ENCODE results near the gene DLG1.
A peak's percentile ranks its signal among the peaks of the same experiment; 100 is the strongest.
"Not testable (repeated sequence)": the region's sequence is repeated elsewhere in the genome, so short reads cannot be mapped to it uniquely, and the experiment has no call there.

The DLG1 gene

DNA sequence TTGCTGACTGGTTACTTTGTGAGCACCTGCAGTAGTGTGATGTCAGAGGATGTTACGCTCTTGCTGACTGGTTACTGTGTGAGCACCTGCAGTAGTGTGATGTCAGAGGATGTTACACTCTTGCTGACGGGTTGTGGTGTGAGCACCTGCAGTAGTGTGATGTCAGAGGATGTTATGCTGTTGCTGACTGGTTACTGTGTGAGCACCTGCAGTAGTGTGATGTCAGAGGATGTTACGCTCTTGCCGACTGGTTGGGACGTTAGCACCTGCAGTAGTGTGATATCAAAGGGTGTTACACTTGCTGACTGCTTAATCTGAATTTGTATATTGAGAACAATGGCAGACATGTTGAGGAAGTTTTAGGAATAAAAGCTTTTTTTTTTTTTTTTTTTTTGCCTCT lies 263.6 kb downstream of the DLG1 start:
- not testable (repeated sequence) for DNase-seq (ENCODE audit: low read depth in 3 of 3, low spot score in 1 of 3)

DNA sequence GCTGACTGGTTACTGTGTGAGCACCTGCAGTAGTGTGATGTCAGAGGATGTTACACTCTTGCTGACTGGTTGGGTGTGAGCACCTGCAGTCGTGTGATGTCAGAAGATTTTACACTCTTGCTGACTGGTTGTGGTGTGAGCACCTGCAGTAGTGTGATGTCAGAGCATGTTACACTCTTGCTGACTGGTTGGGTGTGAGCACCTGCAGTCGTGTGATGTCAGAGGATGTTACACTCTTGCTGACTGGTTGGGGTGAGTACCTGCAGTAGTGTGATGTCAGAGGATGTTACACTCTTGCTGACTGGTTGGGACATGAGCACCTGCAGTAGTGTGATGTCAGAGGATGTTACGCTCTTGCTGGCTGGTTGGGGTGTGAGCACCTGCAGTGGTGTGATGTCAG lies 264.6 kb downstream of the DLG1 start:
- not testable (repeated sequence) for DNase-seq (ENCODE audit: low read depth in 3 of 3, low spot score in 1 of 3)

DNA sequence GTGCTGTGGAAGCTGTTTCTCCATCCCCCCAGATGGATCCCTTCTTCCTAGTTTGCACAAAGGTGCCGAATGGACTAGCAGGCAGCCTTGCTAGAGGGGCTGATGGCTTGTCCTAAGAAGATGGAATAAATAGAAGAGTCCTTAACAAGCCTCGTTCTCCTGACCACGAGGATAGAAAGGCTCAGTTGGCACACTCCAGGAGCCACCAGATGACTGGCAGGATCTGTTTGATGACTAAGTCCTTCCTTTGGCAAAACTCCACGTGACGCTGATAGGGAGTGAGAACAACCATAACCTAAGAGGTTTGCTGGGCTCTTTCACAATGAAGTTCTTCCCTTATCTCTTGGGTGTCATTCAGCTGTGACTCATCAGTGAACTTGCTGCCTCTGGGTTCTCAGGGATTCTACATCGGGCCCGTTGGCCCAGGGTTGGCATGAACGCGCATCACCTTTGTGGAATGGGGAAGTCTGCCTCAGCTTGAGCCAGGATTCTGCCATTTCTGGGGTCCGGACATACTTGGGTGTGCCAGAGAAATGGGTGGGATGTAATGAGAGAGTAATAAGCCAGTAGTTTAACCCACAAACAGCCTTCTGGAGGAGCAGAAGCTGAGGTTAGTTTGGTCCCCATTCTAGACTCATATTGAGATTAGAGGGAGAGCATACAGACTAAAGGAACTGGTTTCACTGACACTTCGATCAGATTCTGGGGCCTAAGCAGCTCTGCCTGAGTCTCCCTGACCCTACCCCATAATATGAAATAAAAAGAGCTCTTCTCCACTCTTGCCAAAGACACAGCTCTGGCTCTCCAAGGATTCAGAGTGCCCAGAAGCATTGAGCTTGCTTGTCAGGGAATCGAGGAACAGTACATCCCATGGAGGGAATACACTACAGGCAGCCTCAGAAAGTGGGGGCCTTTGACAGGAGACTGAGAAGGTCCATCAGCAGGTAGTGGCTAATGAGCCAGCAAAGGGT lies 266.8 kb downstream of the DLG1 start:
- DNase-seq (ENCODE audit: low read depth in 3 of 3, low spot score in 1 of 3): no peak

DNA sequence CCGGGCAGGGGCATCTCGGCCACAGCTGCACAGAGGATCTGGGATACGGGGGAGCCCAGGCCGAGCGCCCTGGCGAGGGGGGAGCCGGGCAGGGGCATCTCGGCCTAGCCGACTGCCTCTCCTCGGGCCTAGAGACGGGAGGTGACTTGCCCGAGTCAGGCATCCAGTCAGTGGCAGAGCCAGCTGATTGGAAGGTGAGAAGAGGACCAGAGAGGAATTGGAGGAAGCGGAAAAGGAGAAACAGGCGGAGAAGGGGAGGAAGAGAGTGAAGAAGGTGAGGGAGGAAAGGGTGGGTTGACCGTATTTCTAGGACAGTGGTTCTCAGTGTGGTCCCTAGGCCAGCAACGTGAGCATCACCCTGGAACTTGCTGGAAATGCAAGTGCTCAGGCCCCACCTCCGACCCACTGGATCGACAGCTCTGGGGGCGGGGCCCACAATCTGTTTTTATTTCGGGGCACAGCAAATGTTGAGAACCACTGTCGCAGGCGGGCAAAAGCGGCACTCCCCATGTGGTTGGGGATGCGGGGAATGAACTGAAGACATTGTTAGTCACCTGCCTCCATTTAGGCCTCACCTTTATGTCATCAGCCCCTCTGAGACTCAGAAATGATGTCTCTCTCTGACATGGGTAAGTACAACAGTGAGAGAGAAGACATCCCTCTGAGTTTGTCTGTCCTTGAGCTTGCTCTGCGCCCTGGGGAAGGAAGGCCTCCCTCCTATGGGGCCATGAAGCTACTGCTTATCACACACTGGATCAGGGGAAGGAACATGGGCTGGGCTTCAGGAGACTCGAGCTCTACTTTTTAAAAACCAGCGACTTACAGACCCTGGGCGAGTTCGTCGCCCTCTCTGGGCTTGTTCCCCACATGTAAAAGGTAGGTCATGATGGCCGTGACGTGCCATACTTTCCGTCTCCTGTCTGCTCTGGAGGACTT lies 267.8 kb downstream of the DLG1 start:
- no peak for DNase-seq (ENCODE audit: low read depth in 3 of 3, low spot score in 1 of 3)

DNA sequence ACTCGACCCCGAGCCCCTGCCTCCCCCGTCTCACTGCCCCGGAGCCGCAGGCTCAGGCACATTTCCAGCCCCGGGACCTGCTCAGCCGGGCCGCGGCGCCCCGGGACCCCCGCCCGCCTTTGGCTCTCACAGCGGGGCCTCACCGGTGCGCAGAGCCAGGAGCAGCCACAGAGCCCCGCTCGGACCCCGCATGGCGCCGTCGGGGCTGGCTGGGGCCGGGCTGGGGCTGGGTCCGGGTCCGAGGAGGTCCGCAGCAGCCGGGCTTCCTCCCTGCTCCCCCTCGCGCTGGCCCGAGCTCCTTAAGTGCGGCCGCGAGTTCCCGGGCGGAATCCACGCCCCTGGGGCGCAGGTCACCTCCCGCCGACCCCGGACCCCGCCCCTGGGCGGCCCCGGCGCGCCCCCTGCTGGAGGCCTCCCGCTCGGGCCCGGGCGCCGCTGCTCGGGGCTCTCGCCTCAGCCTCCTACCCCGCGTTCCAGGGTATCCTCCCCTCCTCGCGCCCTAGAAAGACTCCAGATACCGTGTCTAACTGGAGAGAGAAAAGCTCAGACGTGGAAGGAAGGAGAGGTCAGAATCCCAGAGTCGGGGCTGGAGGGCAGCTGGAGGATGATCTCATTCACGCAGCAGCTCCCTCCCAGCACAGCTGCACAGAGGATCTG lies 268.8 kb downstream of the DLG1 start, which contains the start of gene MELTF:
Gene MELTF, minus strand, starts transcription at position 307 of the 657 bp plus-strand sequence. Its CDS starts 115 bp downstream, at position 192.
- DNase-seq (ENCODE audit: low read depth in 3 of 3, low spot score in 1 of 3): peak; percentile 24 to 68 (median 51)

DNA sequence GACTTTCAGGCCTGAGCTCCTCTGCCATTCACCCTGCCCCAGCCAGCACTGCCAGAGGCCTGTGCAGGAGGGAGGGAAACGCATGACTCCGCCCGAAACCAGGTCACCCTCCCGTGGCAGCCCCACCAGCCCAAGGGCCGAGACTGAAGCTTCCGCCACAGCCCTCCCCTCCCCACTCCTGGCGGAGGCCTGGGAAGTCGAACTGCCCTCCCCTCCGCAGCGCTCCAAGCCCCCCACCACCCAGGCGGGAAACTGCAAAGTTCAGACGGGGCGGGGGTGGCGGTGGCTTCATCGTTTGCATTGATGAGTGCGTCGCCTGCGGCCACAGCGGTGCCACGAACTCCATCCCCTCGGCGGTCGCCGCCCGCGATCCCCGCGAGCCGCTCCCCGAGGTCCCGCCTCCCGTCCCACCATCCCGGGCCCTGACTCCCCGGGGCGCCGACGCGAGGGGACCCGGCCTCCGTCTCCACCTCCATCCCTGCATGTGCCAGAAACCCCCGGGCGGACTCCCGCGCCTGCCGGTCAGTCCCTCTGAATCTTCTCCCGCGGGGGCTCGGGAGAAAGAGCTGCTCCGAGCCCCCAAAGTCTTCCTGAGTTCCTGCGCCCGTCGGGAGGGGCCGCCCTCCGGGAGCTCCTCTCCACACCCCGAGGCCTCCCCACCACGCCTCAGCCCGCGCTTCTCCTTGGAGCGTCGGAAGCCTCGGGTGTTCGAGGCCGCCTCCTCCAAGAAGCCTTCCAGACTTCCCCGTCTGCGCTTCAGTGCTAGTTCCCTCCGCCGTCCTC lies 269.5 kb downstream of the DLG1 start:
- DNase-seq (ENCODE audit: low read depth in 3 of 3, low spot score in 1 of 3): no peak

DNA sequence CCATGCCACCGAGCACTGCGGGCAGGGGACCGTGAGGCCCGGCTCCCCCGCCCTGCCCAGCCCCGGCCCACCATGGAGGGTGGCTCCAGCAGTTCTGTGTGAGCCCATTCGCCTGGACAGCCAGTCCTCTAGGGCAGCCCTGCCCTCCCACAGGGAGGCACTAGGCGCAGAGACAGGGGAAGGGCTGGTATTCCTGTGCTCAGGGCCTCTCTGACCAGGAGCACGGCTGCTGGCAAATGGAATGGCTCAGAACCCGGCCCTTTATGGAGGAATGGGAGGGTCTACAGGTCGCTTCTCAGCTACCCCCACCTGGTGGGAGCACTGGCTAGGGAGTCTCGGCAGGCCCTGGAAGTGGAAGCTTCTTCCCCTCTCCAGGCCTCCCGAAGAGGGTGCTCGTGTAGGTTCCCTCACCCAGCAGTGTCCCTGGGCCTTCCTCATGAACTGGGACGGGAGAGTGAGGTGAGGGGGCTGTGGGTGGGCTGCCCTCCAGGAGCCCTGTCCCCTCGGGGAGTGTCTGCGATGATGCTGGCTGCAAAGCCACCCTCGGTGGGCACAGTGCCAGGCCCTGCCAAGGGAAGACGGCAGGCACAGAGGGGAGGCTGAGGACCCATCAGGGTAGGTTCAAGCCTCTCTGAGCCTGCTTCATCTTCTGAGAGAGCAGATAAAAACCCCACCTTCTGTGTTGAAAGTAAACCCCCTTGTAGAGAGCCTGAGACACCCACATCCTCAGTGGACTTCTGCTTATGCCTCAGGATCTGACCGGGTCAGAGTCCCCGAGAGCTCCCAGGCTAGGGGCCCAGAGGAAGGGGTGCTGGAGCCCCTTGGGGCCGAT lies 270.3 kb downstream of the DLG1 start:
- DNase-seq (ENCODE audit: low read depth in 3 of 3, low spot score in 1 of 3): no peak

DNA sequence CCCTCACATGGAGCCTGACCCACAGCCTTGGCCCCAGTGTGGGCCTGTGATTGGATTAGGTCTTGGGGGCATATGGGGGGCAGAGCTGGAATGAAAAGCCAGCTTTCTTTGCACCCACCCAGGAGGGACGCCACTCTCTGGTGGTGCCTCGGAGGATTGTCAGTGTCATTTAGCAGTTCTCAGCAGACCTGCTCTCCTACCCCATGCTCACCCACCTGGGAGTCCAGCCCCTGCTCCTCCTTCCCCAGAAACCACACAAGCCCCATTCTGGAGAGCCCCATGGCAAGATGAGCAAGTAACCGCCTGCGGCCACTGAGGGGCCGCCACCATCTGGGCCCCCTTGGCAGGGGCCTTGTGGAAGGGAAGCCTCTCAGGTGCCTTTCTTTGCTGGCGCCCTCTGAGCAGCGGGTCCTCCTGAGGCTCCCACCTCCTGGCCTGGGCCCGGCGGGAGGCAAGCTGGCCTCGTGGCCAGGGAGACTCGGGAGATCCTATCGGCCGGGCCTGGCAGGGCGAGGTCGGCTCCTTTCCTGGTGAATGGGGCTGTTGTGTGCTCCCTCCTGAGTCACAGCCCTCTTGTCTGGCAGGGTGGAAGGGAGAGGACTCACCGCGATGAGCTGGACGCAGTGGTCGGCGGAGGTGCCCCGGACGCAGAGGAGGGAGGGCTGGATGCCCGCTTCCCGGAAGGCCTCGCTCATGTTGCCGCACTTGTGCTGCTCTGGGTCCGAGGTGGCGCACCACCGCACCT lies 271.1 kb downstream of the DLG1 start:
- DNase-seq (ENCODE audit: low read depth in 3 of 3, low spot score in 1 of 3): no peak

DNA sequence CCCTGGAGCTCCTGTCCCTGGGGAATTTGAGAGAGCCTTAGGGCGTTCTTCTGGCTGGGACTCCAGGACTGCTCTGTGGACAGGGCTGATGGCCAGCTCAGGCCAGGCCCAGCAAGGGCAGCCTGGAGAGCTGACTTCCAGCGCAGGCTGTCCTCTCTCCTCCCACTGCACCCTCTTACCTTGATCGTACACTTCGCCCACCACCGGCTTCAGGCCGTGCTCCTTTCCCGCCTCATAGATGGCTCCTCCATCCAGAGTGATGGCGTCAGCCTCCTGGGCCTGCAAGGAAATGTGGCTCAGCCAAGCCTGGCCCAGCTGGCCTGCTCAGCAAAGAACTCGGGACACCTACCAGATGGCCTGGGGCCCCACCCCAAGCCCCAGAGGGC lies 271.9 kb downstream of the DLG1 start:
- DNase-seq (ENCODE audit: low read depth in 3 of 3, low spot score in 1 of 3): no peak

DNA sequence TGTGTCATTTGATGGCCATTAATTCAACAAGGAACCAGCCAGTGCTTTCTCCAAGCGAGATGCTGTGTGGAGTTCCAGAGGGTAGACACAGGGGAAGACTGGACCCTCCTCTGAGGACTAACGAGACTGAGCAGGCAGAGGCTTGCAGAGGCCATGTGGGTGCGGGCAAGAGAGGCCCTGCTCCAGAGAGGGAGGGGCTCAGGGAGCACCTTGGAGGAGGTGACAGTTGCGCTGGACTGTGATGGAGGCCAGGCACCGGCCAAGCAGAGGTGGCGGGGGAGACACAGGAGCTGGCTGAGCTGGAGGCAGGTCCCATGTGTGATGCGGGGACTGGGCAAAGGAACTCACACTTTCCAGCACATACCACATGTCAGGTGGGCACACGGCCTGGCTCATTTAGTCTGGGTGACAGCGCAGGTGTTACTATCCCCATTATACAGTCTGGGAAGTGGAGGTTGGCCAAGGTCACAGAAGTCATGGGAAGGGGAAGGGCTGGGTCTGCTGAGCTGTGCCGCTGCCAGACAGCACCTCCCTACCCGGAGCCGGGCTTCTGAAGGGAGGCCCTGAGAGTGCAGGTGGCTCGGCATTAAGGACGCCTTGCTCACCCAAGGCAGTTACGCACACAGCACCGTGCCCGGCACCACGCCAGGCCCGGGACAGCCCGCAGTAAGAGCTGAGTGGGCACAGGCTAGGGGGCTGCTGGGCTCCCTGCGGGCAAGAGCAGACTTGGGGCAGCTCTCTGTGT lies 272.5 kb downstream of the DLG1 start:
- DNase-seq (ENCODE audit: low read depth in 3 of 3, low spot score in 1 of 3): no peak

DNA sequence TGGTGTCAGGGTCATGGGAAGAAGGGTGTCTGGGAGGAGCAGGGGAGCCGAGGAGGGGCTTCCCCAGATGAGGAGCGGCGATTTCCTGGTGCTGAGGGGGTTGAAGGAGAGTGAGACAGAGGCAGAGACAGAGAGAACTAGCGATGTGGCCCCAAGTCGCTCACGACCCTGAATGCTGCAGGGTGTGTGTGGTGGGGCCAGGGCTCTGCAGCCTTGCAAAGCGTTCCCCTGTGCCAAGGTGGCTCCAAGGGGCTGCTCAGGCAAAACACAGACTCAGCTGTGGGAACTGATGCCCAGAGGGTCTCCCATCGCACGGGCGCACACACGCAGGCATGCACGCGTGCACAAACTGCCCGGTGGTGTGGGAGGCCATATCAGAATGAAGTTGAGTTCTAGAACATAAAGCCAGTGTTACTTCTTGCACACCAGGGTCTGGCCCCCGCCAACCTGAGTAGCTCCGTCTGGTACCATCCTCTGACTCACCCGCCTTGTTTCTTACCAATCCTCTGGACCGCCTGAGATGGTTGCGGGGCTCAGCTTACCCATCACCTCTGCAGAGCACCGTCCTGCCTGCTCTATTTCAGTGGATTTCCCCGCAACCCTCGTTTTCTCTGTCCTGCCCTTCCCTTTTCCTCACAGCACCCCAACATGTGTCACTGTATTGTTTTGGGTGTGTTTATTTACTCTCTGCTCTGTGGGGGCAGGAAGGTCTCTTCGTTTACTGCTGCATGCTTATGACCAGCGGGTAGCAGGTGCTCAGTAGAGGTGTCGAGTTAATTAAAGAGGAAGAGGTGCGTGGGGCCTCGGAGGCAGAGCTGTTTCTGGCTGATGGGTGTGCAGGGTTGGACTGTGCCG lies 273.3 kb downstream of the DLG1 start:
- DNase-seq (ENCODE audit: low read depth in 3 of 3, low spot score in 1 of 3): no peak

DNA sequence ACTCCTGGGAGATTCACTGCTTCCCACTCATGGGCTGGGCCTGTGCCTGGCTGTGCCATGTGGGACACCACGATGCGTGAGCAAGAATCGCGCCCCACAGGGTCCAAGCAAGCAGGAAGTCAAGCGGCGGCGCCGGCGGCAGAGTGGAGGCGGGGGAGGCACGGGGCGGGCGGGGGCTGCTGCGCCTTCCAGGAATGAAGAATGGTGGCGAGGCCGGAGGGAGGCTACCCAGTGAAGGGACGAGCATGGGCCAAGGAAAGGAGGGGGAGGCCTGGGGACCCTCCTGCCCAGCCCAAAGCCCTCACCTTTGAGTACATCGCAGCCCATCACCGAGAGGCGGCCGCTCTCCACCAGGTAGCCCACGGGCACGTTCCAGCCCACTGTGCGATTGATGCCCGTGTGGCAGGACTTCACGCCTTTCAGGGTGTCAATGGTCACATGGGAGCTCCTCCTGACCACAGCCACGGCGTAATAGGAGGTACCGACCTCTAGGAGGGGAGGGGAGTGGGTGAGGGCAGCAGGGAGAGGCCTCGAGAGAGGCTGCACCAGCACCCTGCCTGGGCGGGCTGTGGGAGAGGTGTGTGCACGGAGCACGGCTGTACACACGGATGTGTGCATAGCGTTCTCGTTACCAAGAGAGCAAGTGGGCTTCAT lies 274.3 kb downstream of the DLG1 start:
- DNase-seq (ENCODE audit: low read depth in 3 of 3, low spot score in 1 of 3): no peak

DNA sequence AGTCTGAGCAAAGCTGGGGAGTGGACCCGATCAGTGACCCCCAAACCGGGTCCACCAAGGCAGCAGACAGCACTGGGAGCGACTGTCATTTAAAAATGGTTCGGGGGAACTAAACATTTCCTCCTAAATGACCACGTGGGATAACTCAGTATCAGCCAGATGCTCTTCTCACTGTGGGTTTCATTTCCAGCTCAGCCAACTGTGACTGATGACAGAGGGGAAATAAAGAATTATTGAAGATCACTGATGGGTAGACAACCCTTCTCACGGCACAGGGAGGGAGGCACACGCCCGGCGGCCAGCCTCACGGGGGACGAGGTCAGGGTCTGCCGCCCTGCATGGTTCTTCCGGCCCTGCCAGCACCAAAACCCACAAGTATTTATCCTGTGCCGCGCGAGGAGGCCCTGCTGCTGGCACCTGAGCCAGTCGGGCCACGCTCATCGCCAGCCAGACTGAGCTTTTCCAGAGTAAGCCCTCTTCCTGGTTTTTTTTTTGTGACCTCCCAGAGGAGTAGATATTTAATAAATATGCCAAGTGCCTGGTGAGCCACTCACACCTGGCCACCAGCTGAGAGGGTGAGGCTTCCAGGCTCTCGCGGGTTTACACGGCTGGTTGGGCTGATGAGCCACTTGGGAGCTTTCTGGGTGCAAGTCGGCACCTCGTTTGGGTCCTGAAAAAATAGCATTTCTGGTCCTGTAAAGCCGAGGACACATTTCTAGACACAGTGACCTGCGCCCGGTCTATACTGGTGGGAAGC lies 275.0 kb downstream of the DLG1 start:
- DNase-seq (ENCODE audit: low read depth in 3 of 3, low spot score in 1 of 3): no peak

DNA sequence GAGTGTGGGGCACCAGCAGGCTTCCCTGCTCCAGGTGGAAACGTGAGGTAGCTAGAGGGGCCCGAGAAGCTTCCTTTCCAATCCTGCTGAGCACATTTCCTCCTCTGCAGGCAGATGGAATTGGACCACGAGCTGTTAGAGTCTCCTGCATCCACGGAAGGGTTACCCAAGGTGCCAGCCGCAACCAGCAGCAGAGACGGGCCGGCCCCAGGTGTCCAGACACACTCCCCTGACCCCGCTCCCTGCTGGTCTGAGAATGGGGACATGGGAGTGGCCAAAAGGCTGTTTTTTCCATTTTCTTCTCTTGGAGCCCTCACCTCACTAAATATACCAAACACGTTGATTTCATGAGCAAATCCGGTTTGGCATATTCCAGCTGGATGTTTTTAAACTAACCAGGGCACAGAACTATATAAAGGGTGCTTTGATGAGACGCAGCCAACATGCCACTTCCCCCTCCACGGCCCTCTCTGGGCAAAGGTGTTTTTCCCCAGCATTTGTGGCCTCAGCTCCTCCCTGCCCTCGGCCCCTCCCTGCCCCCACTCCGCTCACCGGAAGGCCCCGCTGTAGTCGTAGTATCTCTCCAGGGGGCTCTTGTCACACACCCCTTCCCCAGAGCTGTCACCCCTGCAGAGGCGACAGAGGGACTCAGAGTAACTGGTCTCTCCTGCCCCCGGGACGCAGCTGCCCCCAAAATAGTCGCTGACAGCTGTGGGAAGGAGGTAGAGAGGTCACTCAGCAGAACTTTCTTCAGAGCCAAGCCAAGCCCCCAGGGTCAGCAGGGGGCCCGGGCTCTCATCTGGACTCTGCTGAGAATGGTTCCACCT lies 275.8 kb downstream of the DLG1 start:
- DNase-seq (ENCODE audit: low read depth in 3 of 3, low spot score in 1 of 3): no peak
